Hepatocyte (in vitro differentiated cells): ENCODE measurements around the gene PAM.

Experiments
- CTCF ChIP-seq: fragments of 200-600 bp; sonication (generic); IDR thresholded peaks from 2 replicates; pipeline ENCODE4 v1.5.1; 2016; ENCODE audit warnings: antibody characterized with exemption, mild to moderate bottlenecking; ENCODE audit not compliant: poor library complexity
- EZH2phosphoT487 ChIP-seq: fragments of 200-600 bp; sonication (generic); IDR thresholded peaks from one replicate; pipeline ENCODE4 v1.6.1; 2018; ENCODE audit warnings: antibody characterized with exemption, mild to moderate bottlenecking, low read depth, moderate library complexity; ENCODE audit not compliant: unreplicated experiment, severe bottlenecking

- TF ChIP-seq CTCF (no peak), EZH2phosphoT487 (no peak)
Measured at GRCh38 chr5:102918986-102919610, 164.0 kb downstream of the PAM start.
